Myocyte (in vitro differentiated cells): ENCODE measurements around the gene GAS6. TPM values are rescaled to one million over a fixed set of nuclear protein-coding genes. Genes with fewer than 3 reads are reported as not detected.
"Not testable (repeated sequence)": the region's sequence is repeated elsewhere in the genome, so short reads cannot be mapped to it uniquely, and the experiment has no call there.

Source experiments
- DNase-seq: peaks from one replicate; pipeline ENCODE4 v3.0.0-alpha.2; 2012; ENCODE audit warnings: low read depth
- total RNA-seq: library from RNA; depleted of rRNA; stranded (reverse); fragments of >200 nt; gene quantifications from 2 replicates; pipeline ENCODE4 v1.2.3, GENCODE V29; 2014

The GAS6 gene
- total RNA-seq, 1 donor from 2014 or later: 172 TPM

DNA sequence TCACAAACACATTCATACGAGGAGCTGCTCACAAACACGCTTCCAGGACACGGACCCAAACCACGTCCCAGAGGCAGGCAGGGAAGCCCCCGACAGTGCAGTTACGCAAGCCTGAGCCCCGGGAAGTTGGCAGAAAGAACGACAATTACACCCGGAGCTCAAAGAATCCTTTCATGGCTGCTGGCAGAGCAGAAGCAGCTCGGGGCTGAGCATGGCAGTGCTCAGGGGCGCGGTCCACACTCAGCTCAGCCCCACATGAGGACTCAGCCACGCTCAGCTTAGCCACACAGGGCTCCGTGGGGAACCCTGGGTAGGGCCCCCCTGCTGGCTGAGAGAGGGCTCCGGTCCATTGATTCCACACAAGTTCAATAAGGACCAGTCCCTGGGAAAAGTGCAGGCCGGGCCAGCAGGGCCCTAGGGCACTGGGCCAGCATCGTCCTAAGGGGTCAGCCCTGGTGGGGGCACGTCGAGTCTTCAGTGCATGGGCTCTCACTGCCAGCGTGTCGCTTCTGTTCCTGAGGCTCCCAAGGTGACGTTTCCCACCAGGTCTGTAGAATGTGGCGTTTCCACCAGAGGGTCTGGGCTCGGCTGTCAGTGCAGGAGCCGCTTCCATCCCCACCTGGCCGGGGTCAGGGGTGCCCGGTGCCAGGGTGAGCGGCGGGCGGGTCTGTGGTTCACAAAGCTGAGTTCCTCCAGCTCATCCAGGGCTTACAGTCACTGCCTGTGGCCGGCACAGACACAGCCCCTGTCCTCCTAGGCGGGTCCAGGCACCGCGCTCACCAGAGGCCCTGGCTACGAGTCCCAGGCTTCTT is 23.1 kb downstream of the GAS6 start:
- peak; percentile 32 for DNase-seq

DNA sequence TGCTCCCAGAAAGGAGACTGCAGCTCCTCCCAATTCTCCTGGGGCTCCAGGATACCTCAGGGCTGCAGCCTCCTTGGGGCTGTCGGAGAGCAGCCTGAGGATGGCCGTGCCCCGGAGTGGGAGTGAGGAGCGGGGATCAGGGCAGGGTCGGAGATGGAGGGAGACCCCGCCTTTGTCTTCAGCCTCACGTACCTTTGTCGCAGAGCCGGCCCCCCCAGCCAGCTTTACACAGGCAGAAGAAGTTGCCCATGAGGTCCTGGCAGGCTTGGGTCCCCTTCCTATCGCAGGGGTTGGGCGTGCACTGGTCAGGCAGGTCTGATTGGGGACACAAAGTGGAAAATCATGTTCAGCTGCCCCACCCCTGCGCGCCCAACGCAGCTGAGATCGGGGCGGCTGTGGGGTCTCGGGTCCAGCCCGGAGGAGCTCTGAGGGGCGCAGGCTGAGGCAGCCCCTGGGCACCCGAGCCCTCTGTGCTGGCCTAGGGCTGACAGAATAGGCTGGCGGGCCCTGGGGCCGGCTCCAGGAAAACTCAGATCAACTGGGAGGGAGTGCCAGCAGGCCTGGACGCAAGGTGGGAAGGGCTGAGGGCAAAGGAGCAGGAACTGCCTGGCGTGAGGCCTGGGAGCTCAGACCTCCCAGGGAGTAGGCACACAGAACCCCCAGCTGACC is 24.2 kb downstream of the GAS6 start:
- DNase-seq: no peak

DNA sequence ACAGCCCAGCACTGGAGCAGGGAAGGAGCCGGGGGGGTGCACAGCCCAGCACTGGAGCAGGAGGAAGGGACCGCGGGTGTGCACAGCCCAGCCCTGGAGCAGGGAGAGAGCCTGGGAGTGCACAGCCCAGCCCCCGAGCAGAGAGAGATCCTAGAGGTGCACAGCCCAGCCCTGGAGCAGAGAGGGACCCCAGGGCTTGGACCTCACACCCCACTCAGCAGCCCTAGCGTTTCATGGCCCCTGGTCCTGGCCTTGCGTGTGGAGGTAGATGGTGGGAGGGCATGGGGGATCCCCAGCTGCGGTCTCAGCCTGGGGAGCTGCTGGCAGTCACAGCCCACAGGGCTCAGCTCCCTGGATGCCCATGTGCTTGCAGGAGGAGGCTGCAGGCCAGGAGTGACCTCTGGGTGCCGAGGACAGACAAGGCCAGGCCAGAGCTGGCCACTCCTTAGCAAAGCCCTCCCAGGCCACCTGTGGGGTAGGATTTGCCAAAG is 25.1 kb downstream of the GAS6 start:
- DNase-seq: peak; percentile 53

GRCh38 chr13:113837560-113838355 is 26.1 kb downstream of the GAS6 start:
- peak; percentile 100 for DNase-seq

- peak; percentile 95 for DNase-seq
Measured at GRCh38 chr13:113836768-113837559, 26.9 kb downstream of the GAS6 start.

GRCh38 chr13:113835461-113836270 is 28.2 kb downstream of the GAS6 start:
- peak; percentile 46 for DNase-seq

- DNase-seq: no peak
Measured at GRCh38 chr13:113834496-113835200, 29.2 kb downstream of the GAS6 start.

DNA sequence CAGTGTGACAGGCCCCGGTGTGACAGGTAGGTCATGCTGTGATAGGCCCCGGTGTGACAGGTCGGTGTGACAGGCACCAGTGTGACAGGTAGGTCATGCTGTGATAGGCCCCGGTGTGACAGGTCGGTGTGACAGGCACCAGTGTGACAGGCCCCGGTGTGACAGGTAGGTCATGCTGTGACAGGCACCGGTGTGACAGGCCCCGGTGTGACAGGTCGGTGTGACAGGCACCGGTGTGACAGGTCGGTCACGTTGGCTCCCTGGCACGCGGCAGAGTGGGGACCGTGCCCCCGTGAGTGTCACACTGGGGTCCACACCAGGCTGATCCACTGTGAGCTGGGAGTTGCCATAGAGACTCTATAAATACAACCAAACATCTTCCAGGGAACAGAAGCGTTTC is 29.9 kb downstream of the GAS6 start:
- not testable (repeated sequence) for DNase-seq

- DNase-seq: no peak
Measured at GRCh38 chr13:113833111-113833830, 30.6 kb downstream of the GAS6 start.

- no peak for DNase-seq
Measured at GRCh38 chr13:113832631-113833030, 31.2 kb downstream of the GAS6 start.

- peak; percentile 40 for DNase-seq
Measured at GRCh38 chr13:113832205-113832604, 31.7 kb downstream of the GAS6 start.

GRCh38 chr13:113831061-113831460 is 32.8 kb downstream of the GAS6 start:
- DNase-seq: no peak

DNA sequence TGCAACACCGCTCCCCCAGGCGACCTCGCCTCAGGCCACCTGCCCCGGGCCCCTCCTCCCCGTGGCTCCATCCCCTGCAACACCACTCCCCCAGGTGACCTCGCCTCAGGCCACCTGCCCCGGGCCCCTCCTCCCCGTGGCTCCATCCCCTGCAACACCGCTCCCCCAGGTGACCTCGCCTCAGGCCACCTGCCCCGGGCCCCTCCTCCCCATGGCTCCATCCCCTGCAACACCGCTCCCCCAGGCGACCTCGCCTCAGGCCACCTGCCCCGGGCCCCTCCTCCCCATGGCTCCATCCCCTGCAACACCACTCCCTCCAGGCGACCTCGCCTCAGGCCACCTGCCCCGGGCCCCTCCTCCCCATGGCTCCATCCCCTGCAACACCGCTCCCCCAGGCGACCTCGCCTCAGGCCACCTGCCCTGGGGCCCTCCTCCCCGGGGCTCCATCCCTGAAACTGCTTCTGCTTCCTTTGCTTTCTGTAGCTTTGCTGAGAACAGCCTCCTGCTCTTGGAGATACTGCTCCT is 33.4 kb downstream of the GAS6 start:
- not testable (repeated sequence) for DNase-seq

DNA sequence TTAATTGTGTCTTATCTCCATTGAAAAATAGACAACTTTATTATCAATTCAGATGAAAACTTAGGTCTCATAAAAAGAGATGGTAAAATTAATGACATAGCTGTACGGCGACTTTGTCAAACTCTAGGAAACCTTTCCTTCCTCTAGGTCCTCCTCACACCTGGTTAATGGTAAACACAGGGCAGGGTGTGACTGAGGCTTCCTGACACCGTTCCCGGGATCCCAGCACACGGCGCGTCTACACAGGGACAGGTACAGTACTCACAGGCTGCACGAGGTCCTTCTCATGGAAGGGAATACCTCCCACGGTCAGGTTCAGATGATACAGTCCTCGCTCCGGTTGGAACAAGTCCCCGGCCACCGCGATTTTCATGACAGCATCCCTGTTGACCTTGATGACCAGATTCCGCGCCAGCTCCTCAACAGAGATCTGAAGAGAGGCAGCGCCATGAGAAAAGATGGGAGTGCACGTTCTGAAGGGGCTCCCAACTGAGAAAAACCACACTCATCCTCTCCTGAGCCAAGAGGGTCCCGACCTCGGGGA is 35.5 kb downstream of the GAS6 start:
- no peak for DNase-seq

DNA sequence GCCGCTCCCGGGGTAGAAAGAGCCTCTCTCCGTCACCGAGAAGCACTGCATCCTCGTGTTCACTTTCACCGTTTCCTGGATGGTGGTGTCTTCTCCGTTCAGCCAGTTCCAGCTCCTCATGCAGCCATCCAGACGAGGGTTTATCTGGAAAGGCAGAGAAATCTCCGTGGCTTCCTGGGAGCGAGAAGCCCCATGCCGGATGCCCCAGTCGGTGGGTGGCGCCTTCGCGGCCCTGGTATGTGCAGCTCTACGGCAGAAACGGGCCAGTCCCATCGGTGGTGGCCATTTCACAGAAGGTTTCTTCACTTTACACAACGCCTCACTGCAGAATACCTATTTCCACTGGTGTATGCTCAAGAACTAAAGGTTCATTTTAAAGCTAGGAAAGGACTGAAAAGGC is 36.9 kb downstream of the GAS6 start:
- no peak for DNase-seq

GRCh38 chr13:113826446-113826845 is 37.4 kb downstream of the GAS6 start:
- DNase-seq: not testable (repeated sequence)

DNA sequence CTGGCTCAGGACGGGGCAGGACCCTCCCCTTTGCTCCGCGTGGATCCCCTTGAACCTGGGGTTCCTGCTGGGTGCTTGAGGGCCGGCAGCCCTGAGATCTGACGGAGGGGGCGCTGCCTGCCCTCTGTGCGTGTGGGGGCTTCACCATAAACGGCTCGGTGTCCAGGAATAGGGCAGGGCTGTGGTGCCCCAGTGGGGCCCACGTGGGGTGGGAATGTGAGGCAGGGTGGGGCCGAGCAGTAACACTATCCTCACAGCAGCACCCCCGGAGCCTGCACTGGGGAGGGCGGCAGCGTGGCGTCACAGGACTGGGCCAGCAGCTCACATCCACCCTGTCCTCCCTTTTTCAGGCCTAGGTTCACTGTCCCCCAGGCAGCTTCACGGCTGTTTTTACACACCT is 38.0 kb downstream of the GAS6 start:
- no peak for DNase-seq

- DNase-seq: no peak
Measured at GRCh38 chr13:113823771-113824170, 40.1 kb downstream of the GAS6 start.
